Skeletal muscle satellite cell (primary cell): ENCODE results near the gene KCTD20.

Experiments used
- H3K27me3 ChIP-seq: 2 replicates; pipeline ENCODE4 v1.7.0; 2013; ENCODE audit warnings: low read length; ENCODE audit not compliant: control insufficient read depth, insufficient read depth
- H3K36me3 ChIP-seq: 2 replicates; pipeline ENCODE4 v1.7.0; 2013; ENCODE audit warnings: mild to moderate bottlenecking, control low read depth, low read length; ENCODE audit not compliant: insufficient read depth
- H3K4me1 ChIP-seq: 2 replicates; pipeline ENCODE4 v1.7.0; 2013; ENCODE audit warnings: low read length; ENCODE audit not compliant: control insufficient read depth, insufficient read depth
- H3K4me2 ChIP-seq: 2 replicates; pipeline ENCODE4 v1.7.0; 2013; ENCODE audit warnings: mild to moderate bottlenecking, low read length
- H3K4me3 ChIP-seq: 2 replicates; pipeline ENCODE4 v1.7.0; 2013; ENCODE audit warnings: low read length
- H3K9ac ChIP-seq: 2 replicates; pipeline ENCODE4 v1.7.0; 2013; ENCODE audit warnings: mild to moderate bottlenecking, low read depth, low read length, moderate library complexity
- H3K9me3 ChIP-seq: replicated peaks from 2 replicates; pipeline ENCODE4 v1.7.0; 2013; ENCODE audit warnings: mild to moderate bottlenecking, control low read depth, low read length

The KCTD20 gene

DNA sequence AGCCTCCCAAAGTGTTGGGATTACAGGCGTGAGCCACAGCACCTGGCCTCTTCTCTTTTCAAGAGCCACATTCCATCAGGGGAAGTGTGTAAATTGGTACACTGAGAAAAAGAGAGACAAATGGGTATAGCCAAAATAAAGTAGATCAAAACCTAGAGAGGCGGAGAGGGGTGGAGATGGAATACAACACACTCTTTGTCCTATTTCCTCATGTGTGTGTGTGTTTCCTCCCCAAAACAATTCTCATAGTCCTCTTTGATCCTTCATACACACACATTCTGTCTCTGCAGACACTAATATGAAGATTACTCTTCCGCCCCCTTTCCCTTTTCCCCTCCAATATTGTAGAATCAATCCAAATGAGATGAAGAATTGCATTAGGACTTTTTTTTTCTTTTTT is 16.2 kb upstream of the KCTD20 start:
- no peaks in the 10 kb centered on the region for H3K27me3 ChIP-seq
- H3K4me2 ChIP-seq = no peak overlapping the region
- no peaks in the 10 kb centered on the region for H3K9me3 ChIP-seq
- no peak overlapping the region for H3K9ac ChIP-seq
- peaks cover 14% of the 10 kb centered on the region for H3K4me1 ChIP-seq
- no peaks in the 10 kb centered on the region for H3K36me3 ChIP-seq
- H3K4me3 ChIP-seq = no peak overlapping the region

GRCh38 chr6:36428911-36429310 is 13.9 kb upstream of the KCTD20 start:
- H3K9me3 ChIP-seq = no peaks in the 10 kb centered on the region
- no peak overlapping the region for H3K9ac ChIP-seq
- H3K27me3 ChIP-seq = no peaks in the 10 kb centered on the region
- H3K36me3 ChIP-seq = no peaks in the 10 kb centered on the region
- H3K4me3 ChIP-seq = no peak overlapping the region
- no peak overlapping the region for H3K4me2 ChIP-seq
- H3K4me1 ChIP-seq = peaks cover 17% of the 10 kb centered on the region

DNA sequence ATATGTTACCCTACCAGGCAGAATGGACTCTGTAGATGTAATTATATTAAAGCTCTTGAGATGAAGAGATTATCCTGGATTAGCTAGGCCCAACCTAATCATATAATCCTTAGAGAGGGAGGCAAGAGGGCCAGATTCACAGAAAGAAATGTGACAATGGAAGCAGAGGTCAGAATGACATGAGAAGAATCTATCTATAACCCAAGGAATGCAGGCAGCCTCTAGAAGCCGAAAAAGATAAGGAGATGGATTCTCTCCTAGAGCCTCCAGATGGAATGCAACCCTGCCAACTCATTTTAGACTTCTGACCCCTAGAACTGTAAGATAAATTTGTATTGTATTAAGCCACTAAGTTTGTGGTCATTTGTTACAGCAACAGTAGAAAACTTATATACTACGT is 12.4 kb upstream of the KCTD20 start:
- Histone ChIP-seq H3K4me3 (no peak overlapping the region), H3K4me2 (no peak overlapping the region), H3K4me1 (peaks cover 17% of the 10 kb centered on the region), H3K27me3 (no peaks in the 10 kb centered on the region), H3K9me3 (no peaks in the 10 kb centered on the region), H3K9ac (no peak overlapping the region), H3K36me3 (no peaks in the 10 kb centered on the region)

DNA sequence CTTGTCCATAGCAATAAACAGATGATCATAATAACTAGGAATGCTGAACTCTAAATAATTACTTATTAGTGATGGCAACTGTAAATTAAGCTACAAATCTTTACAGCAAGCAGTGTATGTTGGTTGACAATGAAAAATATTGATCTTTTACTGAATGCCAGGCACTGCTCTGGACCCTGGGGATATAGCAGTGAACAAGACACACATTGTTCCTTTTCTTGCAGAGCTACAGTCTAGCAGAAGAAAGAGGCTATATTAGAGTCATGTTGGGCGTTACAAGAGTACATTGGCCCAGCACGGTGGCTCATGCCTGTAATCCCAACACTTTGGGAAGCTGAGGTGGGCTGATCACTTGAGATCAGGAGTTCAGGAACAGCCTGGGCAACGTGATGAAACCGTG is 11.6 kb upstream of the KCTD20 start:
- Histone ChIP-seq H3K9ac (no peak overlapping the region), H3K4me3 (no peak overlapping the region), H3K9me3 (no peaks in the 10 kb centered on the region), H3K27me3 (no peaks in the 10 kb centered on the region), H3K36me3 (no peaks in the 10 kb centered on the region), H3K4me2 (no peak overlapping the region), H3K4me1 (peaks cover 20% of the 10 kb centered on the region)

GRCh38 chr6:36432151-36432671 is 10.6 kb upstream of the KCTD20 start:
- Histone ChIP-seq H3K27me3 (no peaks in the 10 kb centered on the region), H3K9ac (peak overlapping the region; percentile 34), H3K4me3 (no peak overlapping the region), H3K4me2 (peak overlapping the region; percentile 29), H3K36me3 (no peaks in the 10 kb centered on the region), H3K4me1 (peaks cover 28% of the 10 kb centered on the region), H3K9me3 (no peaks in the 10 kb centered on the region)

GRCh38 chr6:36436466-36436865 is 6.3 kb upstream of the KCTD20 start:
- peak overlapping the region; percentile 62 for H3K9ac ChIP-seq
- H3K9me3 ChIP-seq = no peaks in the 10 kb centered on the region
- H3K4me3 ChIP-seq = no peak overlapping the region
- peak overlapping the region; percentile 30 for H3K4me2 ChIP-seq
- no peaks in the 10 kb centered on the region for H3K36me3 ChIP-seq
- H3K4me1 ChIP-seq = peaks cover 34% of the 10 kb centered on the region
- no peaks in the 10 kb centered on the region for H3K27me3 ChIP-seq

DNA sequence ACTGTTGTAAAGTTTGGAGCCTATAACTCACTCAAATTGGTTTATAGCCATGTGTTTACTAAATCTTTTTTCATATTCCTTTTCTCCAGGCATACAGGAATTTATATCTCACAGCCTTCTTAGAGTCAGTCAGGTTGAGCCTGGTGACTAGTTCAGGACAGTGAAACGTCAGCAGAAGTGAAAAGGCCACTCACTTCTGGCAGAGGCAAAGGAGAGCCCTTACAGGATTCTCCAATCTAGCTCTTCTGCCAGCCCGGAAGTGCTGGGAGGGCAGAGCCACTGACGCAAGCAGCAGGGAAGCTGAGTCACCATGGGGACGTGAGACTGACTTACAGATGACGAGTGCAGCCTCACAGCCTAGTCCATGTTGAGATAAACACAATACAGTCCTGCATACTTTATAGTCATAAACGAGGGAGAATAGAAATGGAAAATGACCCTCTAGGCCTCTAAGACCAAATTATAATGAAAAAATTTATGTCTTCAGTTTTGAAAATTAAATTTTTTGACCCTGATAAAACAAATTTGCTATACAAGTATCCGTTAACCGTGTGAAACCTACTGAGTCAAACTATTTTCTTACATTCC is 1.4 kb upstream of the KCTD20 start:
- Histone ChIP-seq H3K27me3 (no peaks in the 10 kb centered on the region), H3K4me3 (no peak overlapping the region), H3K4me1 (peaks cover 44% of the 10 kb centered on the region), H3K9me3 (no peaks in the 10 kb centered on the region), H3K9ac (peak overlapping the region; percentile 99), H3K36me3 (no peaks in the 10 kb centered on the region), H3K4me2 (peak overlapping the region; percentile 30)

DNA sequence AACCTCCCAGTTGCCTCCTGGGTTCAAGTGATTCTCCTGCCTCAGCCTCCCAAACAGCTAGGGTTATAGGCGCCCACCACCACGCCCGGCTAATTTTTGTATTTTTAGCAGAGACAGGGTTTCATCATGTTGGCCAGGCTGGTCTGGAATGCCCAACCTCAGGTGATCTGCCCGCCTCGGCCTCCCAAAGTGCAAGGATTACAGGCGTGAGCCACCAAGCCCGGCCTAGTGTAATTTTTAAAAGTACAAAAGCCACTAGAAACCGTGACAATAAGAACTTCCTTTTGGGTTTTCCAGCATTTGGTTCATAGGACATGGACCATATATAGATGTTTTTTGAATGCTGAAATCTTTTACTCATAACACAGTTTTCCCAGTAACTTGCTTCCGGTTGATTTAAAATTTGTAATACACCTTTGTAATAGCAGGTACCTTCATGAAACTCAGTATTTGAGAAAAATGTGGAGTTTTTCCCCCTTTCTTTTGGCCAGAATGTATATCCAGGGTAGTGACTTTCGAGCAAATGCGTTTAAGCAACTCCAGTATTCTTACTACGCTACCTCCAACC is 613 bp upstream of the KCTD20 start:
- Histone ChIP-seq H3K9me3 (no peaks in the 10 kb centered on the region), H3K27me3 (no peaks in the 10 kb centered on the region), H3K9ac (peak overlapping the region; percentile 99), H3K4me3 (peak overlapping the region; percentile 95), H3K4me1 (peaks cover 38% of the 10 kb centered on the region), H3K4me2 (peak overlapping the region; percentile 99), H3K36me3 (no peaks in the 10 kb centered on the region)

DNA sequence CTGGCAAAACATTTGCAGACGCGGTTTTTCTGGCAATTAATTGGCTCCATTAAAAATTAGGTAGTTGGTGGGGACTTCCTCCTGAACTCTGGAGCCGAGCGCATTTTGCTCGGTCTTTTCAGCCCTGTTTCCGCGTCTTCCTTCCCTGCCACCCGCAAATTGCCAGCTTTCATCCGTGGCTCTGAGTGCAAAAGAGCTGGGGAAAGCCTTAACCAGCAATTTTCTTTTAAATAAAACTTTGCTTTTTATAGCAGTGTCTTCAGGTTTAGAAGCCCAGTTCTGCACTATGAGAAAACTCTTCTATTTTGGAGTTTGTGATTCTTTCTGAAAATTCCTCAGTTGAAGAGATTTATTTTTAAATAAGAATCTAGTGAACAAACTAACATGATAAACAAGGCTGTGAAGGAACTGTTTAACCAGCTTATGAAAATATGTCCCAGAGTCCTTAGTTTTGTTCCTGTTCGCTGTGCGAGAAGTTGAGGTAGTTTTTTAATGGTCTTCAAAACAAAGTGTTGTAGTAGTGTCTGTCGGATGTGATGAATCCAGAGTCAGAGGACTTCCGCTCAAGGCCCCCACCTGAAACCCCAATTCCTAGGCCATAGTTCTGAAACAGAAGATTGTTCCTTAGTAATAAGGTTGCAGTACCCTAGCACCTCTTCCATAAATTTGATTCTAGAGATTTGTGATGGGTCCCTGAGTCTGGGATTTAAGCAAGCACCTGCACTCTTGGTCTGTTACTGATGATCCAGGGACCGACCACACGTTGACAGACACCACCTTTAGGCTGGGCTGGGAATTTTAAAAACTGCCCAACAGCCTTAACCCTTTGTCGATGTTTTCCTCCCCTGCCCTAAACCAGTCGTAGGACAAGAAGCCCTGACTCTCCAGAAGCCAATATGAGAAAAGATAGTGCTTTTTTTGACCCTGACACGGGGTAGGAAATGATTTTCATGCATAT is 950 bp downstream of the KCTD20 start:
- no peaks in the 10 kb centered on the region for H3K27me3 ChIP-seq
- H3K36me3 ChIP-seq = no peaks in the 10 kb centered on the region
- H3K9me3 ChIP-seq = no peaks in the 10 kb centered on the region
- H3K4me3 ChIP-seq = peak overlapping the region; percentile 95
- peaks cover 37% of the 10 kb centered on the region for H3K4me1 ChIP-seq
- H3K4me2 ChIP-seq = peak overlapping the region; percentile 99
- peak overlapping the region; percentile 99 for H3K9ac ChIP-seq

DNA sequence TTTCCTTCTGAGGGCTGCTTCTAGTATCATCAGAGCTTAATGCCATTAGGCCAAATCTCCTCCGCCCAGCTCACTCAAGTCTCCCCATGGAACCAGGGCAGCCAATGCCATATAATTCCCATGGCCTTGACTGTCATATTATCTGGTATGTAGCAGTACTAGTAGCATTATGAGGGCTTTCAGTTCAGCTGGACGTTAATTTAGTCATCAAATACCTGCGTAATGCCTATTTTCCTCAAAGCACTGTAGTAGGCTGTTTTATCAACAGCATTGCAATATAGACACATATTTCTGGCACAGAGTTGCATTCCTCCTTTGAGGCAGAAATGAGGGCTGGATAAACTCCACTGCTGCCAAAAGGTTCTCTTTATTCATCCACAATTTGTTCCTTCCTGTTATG is 1.7 kb downstream of the KCTD20 start:
- Histone ChIP-seq H3K4me3 (peak overlapping the region; percentile 95), H3K4me1 (peaks cover 37% of the 10 kb centered on the region), H3K9ac (peak overlapping the region; percentile 99), H3K36me3 (peaks cover 3% of the 10 kb centered on the region), H3K27me3 (no peaks in the 10 kb centered on the region), H3K9me3 (no peaks in the 10 kb centered on the region), H3K4me2 (peak overlapping the region; percentile 99)

DNA sequence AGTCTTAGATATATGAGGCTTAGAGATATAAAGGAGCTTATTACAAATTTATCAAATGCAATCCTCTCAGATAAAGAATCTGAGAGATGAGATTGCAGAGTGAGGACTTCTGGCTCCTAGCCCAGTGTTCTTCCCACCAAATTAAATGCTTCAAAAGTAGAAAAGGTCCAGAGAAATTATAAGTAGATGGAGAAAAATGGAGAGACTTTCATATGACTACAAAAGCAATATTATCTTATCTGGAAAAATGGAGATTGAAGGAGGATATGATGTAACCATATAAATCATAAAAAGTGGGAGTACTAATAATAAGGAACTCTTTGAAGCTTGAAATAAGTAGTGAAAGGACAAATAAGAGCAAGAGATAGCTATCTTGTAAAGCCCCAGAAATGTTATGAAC is 2.8 kb downstream of the KCTD20 start:
- Histone ChIP-seq H3K4me1 (peaks cover 36% of the 10 kb centered on the region), H3K36me3 (peaks cover 3% of the 10 kb centered on the region), H3K9ac (no peak overlapping the region), H3K4me2 (no peak overlapping the region), H3K27me3 (no peaks in the 10 kb centered on the region), H3K4me3 (no peak overlapping the region), H3K9me3 (no peaks in the 10 kb centered on the region)
